SK-N-SH (cell line): ENCODE measurements around the gene CEBPA. TPM values are rescaled to one million over a fixed set of nuclear protein-coding genes. Genes with fewer than 3 reads are reported as not detected.

Source experiments
- CTCF ChIA-PET: fragments of 300-600, 350-600 bp; formaldehyde crosslinking; extraction: SDS; loops from one replicate; lab custom pipeline; 2021; lab: Yijun Ruan, JAX
- POLR2A ChIA-PET: fragments of 350-600 bp; sonication (Branson Sonifier 250); formaldehyde crosslinking; extraction: SDS; loops from one replicate; lab custom pipeline; 2020; ENCODE audit warnings: antibody characterized with exemption, inconsistent platforms; lab: Yijun Ruan, JAX
- DNase-seq: peaks from one replicate; pipeline ENCODE4 v3.0.0; 2012
- H2AFZ ChIP-seq: fragments of 200-600 bp; sonication (generic); 2 replicates; pipeline ENCODE4 v1.8.1; 2016; ENCODE audit warnings: antibody characterized with exemption, mild to moderate bottlenecking, low read depth
- H3F3A ChIP-seq: fragments of 200-600 bp; sonication (generic); replicated peaks from 2 replicates; pipeline ENCODE3; 2016; ENCODE audit warnings: antibody characterized with exemption, mild to moderate bottlenecking; ENCODE audit not compliant: insufficient read depth
- H3K27ac ChIP-seq, 2 experiments: fragments of 200-500 bp in 1 of 2; fragments of 200-600 bp in 1 of 2; sonication (Bioruptor generic) in 1 of 2; sonication (generic), shearing (Covaris generic) in 1 of 2; 2 replicates each; pipeline versions ENCODE4 v1.5.1 to v1.6.1; 2014 to 2016; ENCODE audit warnings: low read depth in 2 of 2, inconsistent platforms in 1 of 2, low read length in 1 of 2, mild to moderate bottlenecking in 1 of 2, mixed read lengths in 1 of 2
- H3K27me3 ChIP-seq: fragments of 200-600 bp; sonication (generic), shearing (Covaris generic); 2 replicates; pipeline ENCODE4 v1.6.1; 2016; ENCODE audit warnings: mixed run types; ENCODE audit not compliant: insufficient read depth
- H3K36me3 ChIP-seq, 2 experiments: fragments of 200-500 bp in 1 of 2; fragments of 200-600 bp in 1 of 2; sonication (Bioruptor generic) in 1 of 2; sonication (generic) in 1 of 2; replicated peaks in 1 of 2; 2 replicates each; pipeline versions ENCODE3 to v1.5.1; 2014 to 2016; ENCODE audit warnings: low read length in 1 of 2, mild to moderate bottlenecking in 1 of 2; ENCODE audit not compliant: insufficient read depth in 2 of 2, control insufficient read depth in 1 of 2
- H3K4me1 ChIP-seq, 2 experiments: fragments of 200-500 bp in 1 of 2; fragments of 200-600 bp in 1 of 2; sonication (Bioruptor generic) in 1 of 2; sonication (generic), shearing (Covaris generic) in 1 of 2; 2 replicates each; pipeline versions ENCODE4 v1.5.1 to v1.6.1; 2014 to 2016; ENCODE audit warnings: low read depth in 1 of 2, low read length in 1 of 2, mixed run types in 1 of 2; ENCODE audit not compliant: insufficient read depth in 2 of 2, control insufficient read depth in 1 of 2
- H3K4me2 ChIP-seq: fragments of 200-600 bp; sonication (generic), shearing (Covaris generic); 2 replicates; pipeline ENCODE4 v1.6.1; 2017; ENCODE audit warnings: mixed run types
- H3K4me3 ChIP-seq, 2 experiments: fragments of 200-500 bp in 1 of 2; fragments of 200-600 bp in 1 of 2; sonication (Bioruptor generic) in 1 of 2; sonication (generic), shearing (Covaris generic) in 1 of 2; 2 replicates each; pipeline versions ENCODE4 v1.5.1 to v1.8.1; 2014 to 2016; ENCODE audit warnings: low read depth in 2 of 2, inconsistent platforms in 1 of 2, low read length in 1 of 2, mild to moderate bottlenecking in 1 of 2, mixed read lengths in 1 of 2, moderate library complexity in 1 of 2
- H3K79me2 ChIP-seq: fragments of 200-600 bp; sonication (generic); 2 replicates; pipeline ENCODE4 v1.8.1; 2017; ENCODE audit warnings: mild to moderate bottlenecking; ENCODE audit not compliant: insufficient read depth
- H3K9ac ChIP-seq: fragments of 200-600 bp; sonication (generic); 2 replicates; pipeline ENCODE4 v1.6.1; 2017; ENCODE audit warnings: mixed run types
- H3K9me2 ChIP-seq: fragments of 200-600 bp; sonication (generic); 2 replicates; pipeline ENCODE4 v1.6.1; 2017; ENCODE audit warnings: mixed run types
- H3K9me3 ChIP-seq: fragments of 200-600 bp; sonication (generic); 2 replicates; pipeline ENCODE4 v1.6.1; 2017; ENCODE audit warnings: mixed run types, mild to moderate bottlenecking, moderate library complexity
- H4K20me1 ChIP-seq: fragments of 200-600 bp; sonication (generic); 2 replicates; pipeline ENCODE4 v1.6.1; 2017; ENCODE audit warnings: mild to moderate bottlenecking, mixed run types; ENCODE audit not compliant: insufficient read depth
- ELF1 ChIP-seq: IDR thresholded peaks from 2 replicates; pipeline ENCODE4 v1.4.0; 2012
- EP300 ChIP-seq, 2 experiments: IDR thresholded peaks; 2 replicates each; pipeline versions ENCODE4 v1.4.0 to v1.6.1; 2012; ENCODE audit warnings: borderline replicate concordance in 1 of 2, low read depth in 1 of 2, low read length in 1 of 2
- EZH2phosphoT487 ChIP-seq: fragments of 200-600 bp; sonication (generic); IDR thresholded peaks from 2 replicates; pipeline ENCODE4 v1.6.1; 2017; ENCODE audit warnings: low read depth, mixed run types, mild to moderate bottlenecking, antibody characterized with exemption, moderate library complexity, borderline replicate concordance
- FOSL2 ChIP-seq: IDR thresholded peaks from 2 replicates; pipeline ENCODE4 v1.4.0; 2012; ENCODE audit warnings: low read depth, mild to moderate bottlenecking, moderate library complexity, borderline replicate concordance
- FOXM1 ChIP-seq: IDR thresholded peaks from 2 replicates; pipeline ENCODE4 v1.4.0; 2012; ENCODE audit warnings: low read depth, mild to moderate bottlenecking
- GABPA ChIP-seq: IDR thresholded peaks from 2 replicates; pipeline ENCODE4 v1.4.0; 2012; ENCODE audit warnings: low read depth, mild to moderate bottlenecking
- IRF3 ChIP-seq: fragments of 150-350 bp; IDR thresholded peaks from 2 replicates; pipeline ENCODE4 v1.6.1; 2016; ENCODE audit warnings: mild to moderate bottlenecking, low read depth, low read length
- JUND ChIP-seq: IDR thresholded peaks from 2 replicates; pipeline ENCODE4 v1.4.0; 2012
- MAX ChIP-seq: IDR thresholded peaks from 2 replicates; pipeline ENCODE4 v1.4.0; 2012; ENCODE audit warnings: low read depth
- POLR2AphosphoS5 ChIP-seq: IDR thresholded peaks from 2 replicates; pipeline ENCODE4 v1.6.1; 2012; ENCODE audit warnings: low read depth, low read length
- RAD21 ChIP-seq: IDR thresholded peaks from 2 replicates; pipeline ENCODE4 v1.6.1; 2012; ENCODE audit warnings: mild to moderate bottlenecking, low read length
- SIN3A ChIP-seq: IDR thresholded peaks from 2 replicates; pipeline ENCODE4 v1.6.1; 2012; ENCODE audit warnings: low read depth, mild to moderate bottlenecking, low read length, moderate library complexity, borderline replicate concordance
- TCF12 ChIP-seq: IDR thresholded peaks from 2 replicates; pipeline ENCODE4 v1.4.0; 2012
- YY1 ChIP-seq: IDR thresholded peaks from 2 replicates; pipeline ENCODE4 v1.4.0; 2012; ENCODE audit warnings: low read depth, mild to moderate bottlenecking
- WGBS: methylation state at CpG from one replicate; pipeline ENCODE4 v1.1.6; 2017; ENCODE audit warnings: low lambda C conversion rate; 5-methylcytosine and 5-hydroxymethylcytosine counted together
- polyA plus RNA-seq, 3 experiments: library from polyadenylated mRNA; depleted of rRNA; stranded (reverse); fragments of >200 nt; gene quantifications; 2 replicates each; pipeline ENCODE4 v1.2.3, GENCODE V29; 2012

Gene CEBPA
- polyA plus RNA-seq, 1 of the 3 experiments (the other 2 are of a cell fraction) = 0.15 TPM

- TF ChIP-seq MAX = no peak
Measured at GRCh38 chr19:33280351-33280921, 21.9 kb downstream of the CEBPA start (continued).

GRCh38 chr19:33279430-33280350 lies 22.6 kb downstream of the CEBPA start:
- no peaks in the 10 kb centered on the region for H3K9me2 ChIP-seq
- no peak overlapping the region for H3K27ac ChIP-seq
- CTCF ChIA-PET = interaction anchor here (0.9 to 1.4 kb wide), 3 partner anchors 10 to 498 kb away, joined by 3 to 5 read pairs (median 3); no protein-coding TSS in a partner anchor
- no peaks in the 10 kb centered on the region for H4K20me1 ChIP-seq
- no peaks in the 10 kb centered on the region for H3K79me2 ChIP-seq
- no peaks in the 10 kb centered on the region for H3K9me3 ChIP-seq
- H3K4me2 ChIP-seq = no peak overlapping the region
- WGBS = 76% methylated on average over 11 of the region's 17 CpGs
- H3K4me1 ChIP-seq = no peaks in the 10 kb centered on the region; a peak in 1 of 4 replicates
- POLR2A ChIA-PET = no interaction called here
- H3K9ac ChIP-seq = no peak overlapping the region
- H3F3A ChIP-seq = no peaks in the 10 kb centered on the region
- no peak overlapping the region for H3K4me3 ChIP-seq
- H3K36me3 ChIP-seq = no peaks in the 10 kb centered on the region
- H2AFZ ChIP-seq = no peak overlapping the region
- no peaks in the 10 kb centered on the region for H3K27me3 ChIP-seq
- TF ChIP-seq GABPA (no peak), IRF3 (no peak), YY1 (no peak), EZH2phosphoT487 (no peak), FOSL2 (no peak), POLR2AphosphoS5 (no peak)
- TF ChIP-seq, all 33 proteins: peak for 0
- DNase-seq = no peak

- DNase-seq = no peak
- no peaks in the 10 kb centered on the region for H3F3A ChIP-seq
- H3K4me1 ChIP-seq = no peaks in the 10 kb centered on the region; a peak in 1 of 4 replicates
- H3K4me3 ChIP-seq = no peak overlapping the region
- no peak overlapping the region for H3K27ac ChIP-seq
- CTCF ChIA-PET = interaction anchor here (0.9 kb wide), 1 partner anchor 499 kb away, joined by 3 read pairs; no protein-coding TSS in a partner anchor
- no peak overlapping the region for H3K4me2 ChIP-seq
- no peaks in the 10 kb centered on the region for H4K20me1 ChIP-seq
- H3K9me2 ChIP-seq = no peaks in the 10 kb centered on the region
- H3K9me3 ChIP-seq = no peaks in the 10 kb centered on the region
- no peaks in the 10 kb centered on the region for H3K27me3 ChIP-seq
- no peaks in the 10 kb centered on the region for H3K36me3 ChIP-seq
- no peaks in the 10 kb centered on the region for H3K79me2 ChIP-seq
- H2AFZ ChIP-seq = no peak overlapping the region
- POLR2A ChIA-PET = interaction anchor here (0.8 kb wide), 1 partner anchor 95 kb away, joined by 4 read pairs; the partner anchor contains the start of gene CEBPG
- H3K9ac ChIP-seq = no peak overlapping the region
- TF ChIP-seq FOXM1 (no peak), POLR2AphosphoS5 (no peak), TCF12 (no peak), EP300 (IDR thresholded peaks at IDR 0.05; ENCODE audit: borderline replicate concordance in 1 of 2, low read depth in 1 of 2, low read length in 1 of 2) (no peak), IRF3 (no peak), SIN3A (no peak), JUND (no peak), ELF1 (no peak), RAD21 (no peak)
- TF ChIP-seq, all 33 proteins: peak for 0
- 55% methylated on average over 8 of the region's 9 CpGs for WGBS
Measured at GRCh38 chr19:33278403-33279269, 23.7 kb downstream of the CEBPA start.
